CD14-positive monocyte (primary cell): ENCODE results near the gene ZNF124. TPM values are rescaled to one million over a fixed set of nuclear protein-coding genes. Genes with fewer than 3 reads are reported as not detected.

Experiments
- DNase-seq, 3 donors: peaks; one replicate each; pipeline ENCODE4 v3.0.0-alpha.2; 2011 to 2022
- H2AFZ ChIP-seq: 2 replicates; pipeline ENCODE4 v1.6.0; 2012; ENCODE audit warnings: mild to moderate bottlenecking, low read depth, low read length, inconsistent platforms; ENCODE audit not compliant: insufficient read depth, poor library complexity, severe bottlenecking
- H3K27ac ChIP-seq, 2 donors: 1 replicate in 1 of 2; 2 replicates in 1 of 2; pipeline ENCODE4 v1.5.1; 2012 to 2013; ENCODE audit warnings: low read length in 2 of 2, control low read depth in 1 of 2, inconsistent platforms in 1 of 2, low read depth in 1 of 2, mild to moderate bottlenecking in 1 of 2
- H3K27me3 ChIP-seq, 2 donors: one replicate each; pipeline versions ENCODE4 v1.6.0 to v1.6.1; 2011 to 2013; ENCODE audit warnings: low read length in 2 of 2; ENCODE audit not compliant: control insufficient read depth in 2 of 2, insufficient read depth in 2 of 2
- H3K36me3 ChIP-seq, 2 donors: replicated peaks in 1 of 2; 1 replicate in 1 of 2; 2 replicates in 1 of 2; pipeline versions ENCODE4 v1.5.1 to v1.6.1; 2012 to 2013; ENCODE audit warnings: low read length in 2 of 2, control low read depth in 1 of 2, inconsistent platforms in 1 of 2, mild to moderate bottlenecking in 1 of 2; ENCODE audit not compliant: insufficient read depth in 2 of 2, control insufficient read depth in 1 of 2
- H3K4me1 ChIP-seq, 2 donors: 1 replicate in 1 of 2; 2 replicates in 1 of 2; pipeline versions ENCODE4 v1.5.1 to v1.6.1; 2012 to 2013; ENCODE audit warnings: low read length in 2 of 2, control low read depth in 1 of 2, inconsistent platforms in 1 of 2, mild to moderate bottlenecking in 1 of 2, moderate library complexity in 1 of 2; ENCODE audit not compliant: insufficient read depth in 2 of 2, control insufficient read depth in 1 of 2
- H3K4me2 ChIP-seq: replicated peaks from 2 replicates; pipeline ENCODE3; 2012; ENCODE audit warnings: low read length, moderate library complexity, mild to moderate bottlenecking; ENCODE audit not compliant: poor library complexity, severe bottlenecking; ENCODE audit errors: extremely low read depth
- H3K4me3 ChIP-seq, 3 experiments: fragments of 200-600 bp in 1 of 3; sonication (generic) in 1 of 3; replicated peaks in 1 of 3; 1 replicate in 2 of 3; 2 replicates in 1 of 3; pipeline ENCODE4 v1.5.1; 2011 to 2013; ENCODE audit warnings: low read length in 3 of 3, mild to moderate bottlenecking in 3 of 3, control low read depth in 2 of 3, low read depth in 2 of 3, inconsistent platforms in 1 of 3, moderate library complexity in 1 of 3
- H3K79me2 ChIP-seq: 2 replicates; pipeline ENCODE4 v1.6.0; 2012; ENCODE audit warnings: mild to moderate bottlenecking, control low read depth, inconsistent platforms, low read length, moderate library complexity; ENCODE audit not compliant: insufficient read depth
- H3K9ac ChIP-seq: 2 replicates; pipeline ENCODE4 v1.6.0; 2017; ENCODE audit warnings: low read length, mild to moderate bottlenecking; ENCODE audit not compliant: insufficient read depth, poor library complexity, severe bottlenecking
- H3K9me3 ChIP-seq, 2 donors: replicated peaks in 1 of 2; 1 replicate in 1 of 2; 2 replicates in 1 of 2; pipeline versions ENCODE4 v1.5.1 to v1.6.1; 2012 to 2013; ENCODE audit warnings: low read length in 2 of 2, control low read depth in 1 of 2; ENCODE audit not compliant: control insufficient read depth in 1 of 2, insufficient read depth in 1 of 2
- H4K20me1 ChIP-seq: 2 replicates; pipeline ENCODE4 v1.6.0; 2012; ENCODE audit warnings: mild to moderate bottlenecking, low read length, control low read depth, moderate library complexity; ENCODE audit not compliant: insufficient read depth
- H3K27ac Mint-ChIP-seq, 7 donors: one replicate each; pipeline ENCODE4 v1.8.0; 2020; ENCODE audit warnings: mild to moderate bottlenecking in 7 of 7, mixed read lengths in 7 of 7, moderate library complexity in 6 of 7, inconsistent platforms in 2 of 7
- H3K27me3 Mint-ChIP-seq, 3 donors: one replicate each; pipeline ENCODE4 v1.8.0; 2021 to 2022; ENCODE audit warnings: low read depth in 3 of 3, mild to moderate bottlenecking in 3 of 3, mixed read lengths in 3 of 3, moderate library complexity in 3 of 3, inconsistent platforms in 1 of 3
- H3K36me3 Mint-ChIP-seq, 2 donors: one replicate each; pipeline ENCODE4 v1.8.0; 2020; ENCODE audit warnings: mixed read lengths in 2 of 2, inconsistent platforms in 1 of 2, mild to moderate bottlenecking in 1 of 2
- H3K4me1 Mint-ChIP-seq: one replicate; pipeline ENCODE4 v1.8.0; 2020; ENCODE audit warnings: mild to moderate bottlenecking, mixed read lengths
- H3K4me3 Mint-ChIP-seq, 2 donors: one replicate each; pipeline ENCODE4 v1.8.0; 2020; ENCODE audit warnings: mild to moderate bottlenecking in 2 of 2, mixed read lengths in 2 of 2, moderate library complexity in 1 of 2
- H3K9me3 Mint-ChIP-seq, 7 donors: one replicate each; pipeline ENCODE4 v1.8.0; 2020 to 2022; ENCODE audit warnings: mixed read lengths in 7 of 7, mild to moderate bottlenecking in 6 of 7, moderate library complexity in 6 of 7, inconsistent platforms in 2 of 7
- CTCF ChIP-seq: fragments of 200-600 bp; IDR thresholded peaks from one replicate; pipeline ENCODE4 v1.8.0; 2022; ENCODE audit warnings: antibody characterized with exemption, mild to moderate bottlenecking
- WGBS: methylation state at CpG from one replicate; pipeline ENCODE4 v1.1.5; 2013; ENCODE audit warnings: missing lambda C conversion rate; ENCODE audit not compliant: insufficient coverage; 5-methylcytosine and 5-hydroxymethylcytosine counted together
- intact Hi-C, 2 donors: fragments of 100-400 bp; cut with micrococcal nuclease; formaldehyde crosslinking; loops; one replicate each; pipeline versions ENCODE4 v1.15.0 to v1.15.1; 2023
- polyA plus RNA-seq, 3 donors: library from polyadenylated mRNA; depleted of rRNA in 1 of 3; unstranded in 2 of 3; stranded (reverse) in 1 of 3; fragments of 300-500 nt in 2 of 3; fragments of >200 nt in 1 of 3; fragmentation: Illumina TruSeq in 2 of 3; gene quantifications; 1 replicate in 2 of 3; 2 replicates in 1 of 3; pipeline ENCODE4 v1.2.3, GENCODE V29; 2012 to 2021
- small RNA-seq: library from RNA; depleted of rRNA; stranded (forward); fragments of <200 nt; gene quantifications from one replicate; pipeline ENCODE3, GENCODE V24; 2012; ENCODE audit warnings: low read depth; ENCODE audit not compliant: insufficient read length

ZNF124 gene
- polyA plus RNA-seq, 3 donors, result 2.6 to 5.5 (median 5.2) TPM

GRCh38 chr1:247105966-247106365 is 65.9 kb downstream of the ZNF124 start:
- peaks cover 29% of the 10 kb centered on the region in 2 donors for H3K36me3 Mint-ChIP-seq
- H3K4me3 ChIP-seq, result no peak overlapping the region
- H2AFZ ChIP-seq, result no peak overlapping the region
- H4K20me1 ChIP-seq, result no peaks in the 10 kb centered on the region
- intact Hi-C loops, result loop anchor here in 1 of 2 donors (10.0 kb wide), 1 partner anchor 109 kb away; no protein-coding TSS in a partner anchor
- H3K27me3 Mint-ChIP-seq, result peaks cover 26 to 38% (median 38%) of the 10 kb centered on the region in 3 donors
- H3K27ac Mint-ChIP-seq, result no peak overlapping the region
- peaks cover 11 to 16% of the 10 kb centered on the region in 2 donors for H3K36me3 ChIP-seq
- peak overlapping the region in 1 of 2 donors; percentile 53 for H3K4me3 Mint-ChIP-seq
- peaks cover 14% of the 10 kb centered on the region for H3K79me2 ChIP-seq
- peaks cover 16 to 74% (median 55%) of the 10 kb centered on the region in 7 donors for H3K9me3 Mint-ChIP-seq
- no peak overlapping the region for H3K27ac ChIP-seq
- H3K27me3 ChIP-seq, result peaks cover 13 to 31% of the 10 kb centered on the region in 2 donors
- H3K4me1 ChIP-seq, result peaks cover 15 to 16% of the 10 kb centered on the region in 2 donors
- peaks cover 25 to 34% of the 10 kb centered on the region in 2 donors for H3K9me3 ChIP-seq
- no peak overlapping the region for H3K9ac ChIP-seq
- no peak overlapping the region for H3K4me2 ChIP-seq
- H3K4me1 Mint-ChIP-seq, result peaks cover 19% of the 10 kb centered on the region
- WGBS, result 100% methylated on average over 1 of the region's 15 CpGs
- no peak for DNase-seq
- no peak for TF ChIP-seq CTCF

Small RNA genes lying within 50 kb of the gene (small RNA-seq; reads per million reads assigned to genes)
- gene AL390728.3 (not detected), gene RNA5SP82 (not detected)

Other genes with a start within 250 kb of the ZNF124 start
- gene AHCTF1, start 240.1 kb downstream of the ZNF124 start, polyA plus RNA-seq, result 1 to 10 TPM; 2.4 to 8.8 (median 5.4) TPM
- gene ZNF695, start 164.0 kb downstream of the ZNF124 start, polyA plus RNA-seq, result under 1 TPM in 1 of 3 donors, not detected in 2; 0.18 TPM
- 1 to 10 TPM in 1 of 3 donors, under 1 TPM in 2; 0.43 to 1.3 (median 0.44) TPM for gene ZNF670, start 93.2 kb downstream of the ZNF124 start, polyA plus RNA-seq
- 1 to 10 TPM; 5.1 to 8.9 (median 8.9) TPM for gene ZNF669, start 67.7 kb downstream of the ZNF124 start, polyA plus RNA-seq
- not detected for gene VN1R5, start 84.1 kb upstream of the ZNF124 start, polyA plus RNA-seq
- gene ZNF496, start 159.8 kb upstream of the ZNF124 start, polyA plus RNA-seq, result 1 to 10 TPM; 1.6 to 7.7 (median 2.4) TPM
- 100 to 1,000 TPM in 1 of 3 donors, 10 to 100 TPM in 2; 56.2 to 400 (median 61.9) TPM for gene NLRP3, start 244.2 kb upstream of the ZNF124 start, polyA plus RNA-seq